GM21723 (cell line): Measurements from ENCODE around the gene MAPT.
A peak's percentile ranks its signal among the peaks of the same experiment; 100 is the strongest.
"Not testable (repeated sequence)": the region's sequence is repeated elsewhere in the genome, so short reads cannot be mapped to it uniquely, and the experiment has no call there.

Source experiments
- ATAC-seq: cut with Tn5 transposase; IDR thresholded peaks from one replicate; pipeline ENCODE4 v1.9.1; 2021; ENCODE audit warnings: mild to moderate bottlenecking, moderate library complexity; ENCODE audit not compliant: unreplicated experiment

Gene MAPT

GRCh38 chr17:45923511-45924268 is 29.3 kb downstream of the MAPT start:
- ATAC-seq: no peak

- ATAC-seq: no peak
Measured at GRCh38 chr17:45924332-45924820, 30.0 kb downstream of the MAPT start.

GRCh38 chr17:45925311-45925710 is 31.0 kb downstream of the MAPT start:
- ATAC-seq: no peak

- ATAC-seq: no peak
Measured at GRCh38 chr17:45927247-45927646, 32.9 kb downstream of the MAPT start.

GRCh38 chr17:45929344-45929743 is 35.0 kb downstream of the MAPT start:
- no peak for ATAC-seq

GRCh38 chr17:45930420-45930951 is 36.1 kb downstream of the MAPT start:
- no peak for ATAC-seq

GRCh38 chr17:45931677-45932076 is 37.3 kb downstream of the MAPT start:
- ATAC-seq: no peak

GRCh38 chr17:45934044-45934979 is 40.0 kb downstream of the MAPT start:
- ATAC-seq: no peak

- no peak for ATAC-seq
Measured at GRCh38 chr17:45935197-45935709, 40.9 kb downstream of the MAPT start.

- no peak for ATAC-seq
Measured at GRCh38 chr17:45935710-45936509, 41.6 kb downstream of the MAPT start.

- no peak for ATAC-seq
Measured at GRCh38 chr17:45936610-45937009, 42.3 kb downstream of the MAPT start.

- ATAC-seq: not testable (repeated sequence)
Measured at GRCh38 chr17:45937186-45937585, 42.8 kb downstream of the MAPT start.

- no peak for ATAC-seq
Measured at GRCh38 chr17:45939395-45939794, 45.0 kb downstream of the MAPT start.

- ATAC-seq: no peak
Measured at GRCh38 chr17:45940293-45940692, 45.9 kb downstream of the MAPT start.

- no peak for ATAC-seq
Measured at GRCh38 chr17:45940826-45941225, 46.5 kb downstream of the MAPT start.

GRCh38 chr17:45941395-45941794 is 47.0 kb downstream of the MAPT start:
- no peak for ATAC-seq

GRCh38 chr17:45942284-45942683 is 47.9 kb downstream of the MAPT start:
- no peak for ATAC-seq

GRCh38 chr17:45946841-45947256 is 52.5 kb downstream of the MAPT start:
- ATAC-seq: no peak

- ATAC-seq: no peak
Measured at GRCh38 chr17:45948498-45948880, 54.1 kb downstream of the MAPT start.

- peak; percentile 48 for ATAC-seq
Measured at GRCh38 chr17:45948881-45949624, 54.7 kb downstream of the MAPT start.
